Measurements from ENCODE around the gene IQSEC1. TPM values are rescaled to one million over a fixed set of nuclear protein-coding genes. Genes with fewer than 3 reads are reported as not detected.

The IQSEC1 gene
- total and polyA plus RNA-seq, 2 experiments from 2014 or later, result 8.0 to 51.9 TPM

Small RNA genes lying within 50 kb of the gene (small RNA-seq; reads per million reads assigned to genes)
- gene AC034198.1 (ENCODE audit: low replicate concordance) (not detected), gene AC069271.1 (ENCODE audit: low replicate concordance) (not detected)

Other genes starting within 250 kb of the IQSEC1 start
- gene RPL32, start 231.9 kb downstream of the IQSEC1 start, total RNA-seq (2014; rRNA removed; shearing (Covaris generic)), result 561 and 772 TPM in 2 replicates
- gene RPL32, start 231.9 kb downstream of the IQSEC1 start, polyA plus RNA-seq (2016; fragmentation: Nextera tagmentation; extraction: Ambion mirVana), result 2,550 and 2,858 TPM in 2 replicates